ENCODE results near the gene ADAM22.

DNA sequence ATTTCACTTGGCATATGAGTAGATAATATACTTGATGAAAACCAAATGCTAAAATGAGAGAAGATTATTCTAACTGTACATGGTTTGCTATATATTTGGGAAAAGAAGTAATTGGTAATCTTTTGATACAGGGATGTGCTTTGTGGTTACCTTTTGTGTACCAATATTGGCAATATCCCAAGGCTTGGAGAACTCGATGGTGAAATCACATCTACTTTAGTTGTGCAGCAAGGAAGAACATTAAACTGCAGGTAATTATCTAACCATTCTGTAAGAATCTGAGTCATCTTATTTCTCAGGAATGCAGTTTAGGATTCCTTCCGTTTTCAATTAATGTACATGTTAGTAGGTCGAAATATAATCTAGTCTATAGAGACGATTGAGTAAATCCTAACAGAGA is 221.7 kb downstream of the ADAM22 start:
- no peak for TF ChIP-seq POLR2A (IDR thresholded peaks at IDR 0.05)
- TF ChIP-seq, protein P1, sequence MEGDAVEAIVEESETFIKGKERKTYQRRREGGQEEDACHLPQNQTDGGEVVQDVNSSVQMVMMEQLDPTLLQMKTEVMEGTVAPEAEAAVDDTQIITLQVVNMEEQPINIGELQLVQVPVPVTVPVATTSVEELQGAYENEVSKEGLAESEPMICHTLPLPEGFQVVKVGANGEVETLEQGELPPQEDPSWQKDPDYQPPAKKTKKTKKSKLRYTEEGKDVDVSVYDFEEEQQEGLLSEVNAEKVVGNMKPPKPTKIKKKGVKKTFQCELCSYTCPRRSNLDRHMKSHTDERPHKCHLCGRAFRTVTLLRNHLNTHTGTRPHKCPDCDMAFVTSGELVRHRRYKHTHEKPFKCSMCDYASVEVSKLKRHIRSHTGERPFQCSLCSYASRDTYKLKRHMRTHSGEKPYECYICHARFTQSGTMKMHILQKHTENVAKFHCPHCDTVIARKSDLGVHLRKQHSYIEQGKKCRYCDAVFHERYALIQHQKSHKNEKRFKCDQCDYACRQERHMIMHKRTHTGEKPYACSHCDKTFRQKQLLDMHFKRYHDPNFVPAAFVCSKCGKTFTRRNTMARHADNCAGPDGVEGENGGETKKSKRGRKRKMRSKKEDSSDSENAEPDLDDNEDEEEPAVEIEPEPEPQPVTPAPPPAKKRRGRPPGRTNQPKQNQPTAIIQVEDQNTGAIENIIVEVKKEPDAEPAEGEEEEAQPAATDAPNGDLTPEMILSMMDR (IDR thresholded peaks at IDR 0.05), result no peak
